Activated CD8-positive, alpha-beta memory T cell treated with anti-CD3 and anti-CD28 coated beads, Interleukin-2, amount 50 U/mL, for 24 hours (primary cell): Measurements from ENCODE around the gene RHOV.

Source experiments
- DNase-seq: peaks from one replicate; pipeline ENCODE4 v3.0.0-alpha.2; 2020; ENCODE audit errors: extremely low read depth

RHOV gene

GRCh38 chr15:40845511-40846284, 28.3 kb downstream of the RHOV start:
- DNase-seq = no peak

GRCh38 chr15:40845036-40845435, 29.0 kb downstream of the RHOV start:
- DNase-seq = no peak

- DNase-seq = no peak
Measured at GRCh38 chr15:40844696-40845030, 29.4 kb downstream of the RHOV start.

- peak; percentile 30 for DNase-seq
Measured at GRCh38 chr15:40843885-40844695, 29.9 kb downstream of the RHOV start, which contains the start of gene SPINT1. Gene SPINT1, plus strand, starts transcription at chr15:40844048. Its CDS starts 507 bp downstream, at chr15:40844555.

- no peak for DNase-seq
Measured at GRCh38 chr15:40843261-40843884, 30.7 kb downstream of the RHOV start.

GRCh38 chr15:40841741-40842140, 32.3 kb downstream of the RHOV start:
- DNase-seq = no peak

GRCh38 chr15:40838756-40839155, 35.3 kb downstream of the RHOV start:
- no peak for DNase-seq

- no peak for DNase-seq
Measured at GRCh38 chr15:40836020-40836419, 38.0 kb downstream of the RHOV start.

GRCh38 chr15:40832903-40833302, 41.1 kb downstream of the RHOV start:
- no peak for DNase-seq

- DNase-seq = no peak
Measured at GRCh38 chr15:40831861-40832260, 42.2 kb downstream of the RHOV start.

- DNase-seq = no peak
Measured at GRCh38 chr15:40830884-40831283, 43.1 kb downstream of the RHOV start.

GRCh38 chr15:40829115-40829514, 44.9 kb downstream of the RHOV start:
- no peak for DNase-seq

- no peak for DNase-seq
Measured at GRCh38 chr15:40828447-40829036, 45.5 kb downstream of the RHOV start, which contains the start of gene PPP1R14D. Gene PPP1R14D, minus strand, starts transcription at chr15:40828708. Its CDS starts 67 bp downstream, at chr15:40828641.

- DNase-seq = no peak
Measured at GRCh38 chr15:40826423-40827075, 47.5 kb downstream of the RHOV start.

GRCh38 chr15:40825661-40826422, 48.2 kb downstream of the RHOV start:
- DNase-seq = no peak

- DNase-seq = no peak
Measured at GRCh38 chr15:40823572-40824343, 50.3 kb downstream of the RHOV start.
